Activated T-cell treated with anti-CD3 and anti-CD28 coated beads, Interleukin-2, amount 50 U/mL, for 72 hours (primary cell): ENCODE results near the gene HMCN2. TPM values are rescaled to one million over a fixed set of nuclear protein-coding genes. Genes with fewer than 3 reads are reported as not detected.

Source experiments
- ATAC-seq, 2 donors: fragments of 150-1000 bp; cut with Tn5 transposase; replicated peaks in 1 of 2; 2 replicates each; pipeline ENCODE4 v1.10.0; 2021; ENCODE audit warnings: moderate library complexity in 2 of 2, mild to moderate bottlenecking in 1 of 2
- DNase-seq, 2 donors: peaks; one replicate each; pipeline ENCODE4 v3.0.0; 2021 to 2022; ENCODE audit warnings: mixed read lengths in 1 of 2
- H3K27ac Mint-ChIP-seq: one replicate; pipeline ENCODE4 v1.8.0; 2022; ENCODE audit warnings: mild to moderate bottlenecking, moderate library complexity, mixed read lengths
- H3K27me3 Mint-ChIP-seq: one replicate; pipeline ENCODE4 v1.8.0; 2022; ENCODE audit warnings: low read depth, mixed read lengths
- H3K36me3 Mint-ChIP-seq, 2 donors: one replicate each; pipeline ENCODE4 v1.8.0; 2022; ENCODE audit warnings: mixed read lengths in 2 of 2, mild to moderate bottlenecking in 1 of 2; ENCODE audit not compliant: insufficient read depth in 2 of 2
- H3K4me1 Mint-ChIP-seq: one replicate; pipeline ENCODE4 v1.8.0; 2022; ENCODE audit warnings: low read depth, mixed read lengths
- H3K4me3 Mint-ChIP-seq, 2 donors: one replicate each; pipeline ENCODE4 v1.8.0; 2022; ENCODE audit warnings: mild to moderate bottlenecking in 2 of 2, mixed read lengths in 2 of 2, moderate library complexity in 2 of 2
- H3K9me3 Mint-ChIP-seq, 2 donors: one replicate each; pipeline ENCODE4 v1.8.0; 2022; ENCODE audit warnings: mixed read lengths in 2 of 2
- total RNA-seq, 2 donors: library from RNA; stranded (reverse); gene quantifications; one replicate each; pipeline ENCODE4 v1.2.3, GENCODE V29; 2022

Gene HMCN2
- total RNA-seq, 2 donors from 2014 or later = 0.12 to 0.17 TPM

DNA sequence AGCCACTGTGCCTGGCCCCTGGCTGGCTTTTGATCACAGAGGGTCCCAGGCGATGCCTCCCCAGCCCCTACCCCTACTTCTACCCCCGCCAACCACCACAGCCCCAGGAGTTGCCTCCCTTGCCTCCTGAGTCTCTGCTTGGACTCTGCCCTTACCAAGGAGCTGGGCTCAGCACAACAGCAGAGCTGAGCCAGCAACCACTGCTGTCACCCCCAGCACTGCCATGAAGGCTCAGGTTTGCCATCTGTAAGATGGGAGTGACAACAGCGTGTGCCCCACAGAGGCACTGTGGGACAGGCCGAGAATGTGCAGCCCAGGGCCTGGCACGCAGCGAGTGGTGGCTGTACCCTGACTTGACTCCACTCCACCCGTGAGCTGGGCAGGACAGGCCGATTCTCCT, 116.1 kb downstream of the HMCN2 start:
- Mint-ChIP-seq H3K4me3 (no peak overlapping the region), H3K27ac (no peak overlapping the region), H3K4me1 (no peaks in the 10 kb centered on the region), H3K36me3 (no peaks in the 10 kb centered on the region), H3K9me3 (no peaks in the 10 kb centered on the region), H3K27me3 (no peaks in the 10 kb centered on the region)
- no peak for ATAC-seq
- DNase-seq = no peak

- Mint-ChIP-seq H3K4me1 (no peaks in the 10 kb centered on the region), H3K4me3 (no peak overlapping the region), H3K27me3 (no peaks in the 10 kb centered on the region), H3K9me3 (no peaks in the 10 kb centered on the region), H3K36me3 (no peaks in the 10 kb centered on the region), H3K27ac (no peak overlapping the region)
- no peak for ATAC-seq
- no peak for DNase-seq
Observed at GRCh38 chr9:130382096-130382495, 116.5 kb downstream of the HMCN2 start.

GRCh38 chr9:130382636-130383349, 117.2 kb downstream of the HMCN2 start:
- H3K36me3 Mint-ChIP-seq = no peaks in the 10 kb centered on the region
- no peak for DNase-seq
- H3K4me3 Mint-ChIP-seq = no peak overlapping the region
- H3K4me1 Mint-ChIP-seq = no peaks in the 10 kb centered on the region
- ATAC-seq = no peak
- H3K9me3 Mint-ChIP-seq = no peaks in the 10 kb centered on the region
- no peaks in the 10 kb centered on the region for H3K27me3 Mint-ChIP-seq
- H3K27ac Mint-ChIP-seq = no peak overlapping the region

DNA sequence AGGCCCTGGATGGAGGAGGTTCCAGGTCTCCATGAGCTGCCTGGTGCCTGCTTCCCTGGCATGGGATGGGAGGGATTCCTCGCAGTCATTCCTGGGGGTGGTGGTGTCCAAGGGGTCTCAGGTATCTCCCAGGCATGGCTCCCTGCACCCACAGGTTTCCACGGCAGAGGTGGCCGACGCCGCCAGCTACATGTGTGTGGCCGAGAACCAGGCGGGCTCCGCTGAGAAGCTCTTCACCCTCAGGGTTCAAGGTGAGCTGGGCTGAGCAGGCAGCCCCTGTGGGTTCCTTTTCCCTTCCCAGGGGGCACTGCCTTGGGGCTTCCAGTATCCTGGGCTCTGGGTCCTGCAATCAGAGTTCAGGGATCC, 117.8 kb downstream of the HMCN2 start:
- H3K4me1 Mint-ChIP-seq = no peaks in the 10 kb centered on the region
- ATAC-seq = no peak
- H3K4me3 Mint-ChIP-seq = no peak overlapping the region
- H3K27me3 Mint-ChIP-seq = no peaks in the 10 kb centered on the region
- H3K9me3 Mint-ChIP-seq = no peaks in the 10 kb centered on the region
- no peak for DNase-seq
- H3K27ac Mint-ChIP-seq = no peak overlapping the region
- H3K36me3 Mint-ChIP-seq = no peaks in the 10 kb centered on the region

DNA sequence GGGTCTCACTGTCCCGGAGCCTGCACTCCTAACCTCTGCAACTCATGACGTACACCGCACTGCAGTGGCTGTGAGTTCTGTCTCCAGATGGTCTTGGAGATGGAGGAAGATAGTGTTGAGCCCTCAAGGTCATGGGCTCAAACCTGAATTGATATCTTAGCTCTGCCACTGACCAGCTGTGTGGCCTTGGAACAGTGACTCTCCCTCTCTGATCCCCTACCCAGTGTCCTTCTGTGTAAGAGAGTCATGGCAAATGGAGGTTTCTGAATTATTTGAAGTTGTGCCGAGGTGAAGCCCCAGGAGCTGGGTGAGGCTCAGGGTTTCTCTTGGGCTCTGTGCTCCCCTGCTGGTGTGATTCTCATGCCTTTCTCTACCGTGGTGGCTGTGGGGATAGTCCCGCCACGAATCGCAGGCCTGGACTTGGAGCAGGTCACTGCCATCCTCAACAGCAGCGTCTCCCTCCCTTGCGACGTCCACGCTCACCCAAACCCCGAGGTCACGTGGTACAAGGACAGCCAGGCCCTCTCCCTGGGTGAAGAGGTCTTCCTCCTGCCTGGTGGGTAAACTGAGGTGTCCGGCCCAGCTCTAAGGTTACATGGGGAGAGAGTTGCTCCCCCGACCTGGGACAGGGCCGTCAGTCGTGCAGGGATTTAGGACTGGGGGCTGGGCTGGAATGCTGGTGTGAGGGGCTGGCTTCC, 118.6 kb downstream of the HMCN2 start:
- DNase-seq = no peak
- Mint-ChIP-seq H3K4me1 (no peaks in the 10 kb centered on the region), H3K4me3 (no peak overlapping the region), H3K36me3 (no peaks in the 10 kb centered on the region), H3K9me3 (no peaks in the 10 kb centered on the region), H3K27ac (no peak overlapping the region), H3K27me3 (no peaks in the 10 kb centered on the region)
- ATAC-seq = no peak

DNA sequence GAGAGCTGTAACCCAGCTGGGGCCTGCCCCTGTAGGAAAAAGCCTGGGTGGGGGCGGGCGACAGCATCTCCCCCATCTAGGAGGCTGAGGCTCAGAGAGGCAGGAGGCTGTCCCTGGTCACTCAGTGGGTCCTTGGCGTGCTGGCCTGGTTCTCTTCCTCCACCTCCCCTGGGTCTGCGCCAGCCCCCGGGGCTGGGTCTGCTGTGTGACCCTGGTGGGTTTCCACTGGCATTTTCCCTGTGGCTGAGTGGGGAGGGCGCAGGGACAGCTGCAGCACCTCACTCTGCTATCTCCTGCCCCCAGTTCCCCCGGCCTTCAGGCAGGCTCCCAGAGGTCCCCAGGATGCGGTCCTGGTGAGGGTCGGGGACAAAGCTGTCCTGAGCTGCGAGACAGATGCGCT, 119.7 kb downstream of the HMCN2 start:
- Mint-ChIP-seq H3K9me3 (no peaks in the 10 kb centered on the region), H3K27me3 (no peaks in the 10 kb centered on the region), H3K4me1 (no peaks in the 10 kb centered on the region), H3K4me3 (no peak overlapping the region), H3K27ac (no peak overlapping the region), H3K36me3 (no peaks in the 10 kb centered on the region)
- ATAC-seq (no peak), DNase-seq (no peak)

DNA sequence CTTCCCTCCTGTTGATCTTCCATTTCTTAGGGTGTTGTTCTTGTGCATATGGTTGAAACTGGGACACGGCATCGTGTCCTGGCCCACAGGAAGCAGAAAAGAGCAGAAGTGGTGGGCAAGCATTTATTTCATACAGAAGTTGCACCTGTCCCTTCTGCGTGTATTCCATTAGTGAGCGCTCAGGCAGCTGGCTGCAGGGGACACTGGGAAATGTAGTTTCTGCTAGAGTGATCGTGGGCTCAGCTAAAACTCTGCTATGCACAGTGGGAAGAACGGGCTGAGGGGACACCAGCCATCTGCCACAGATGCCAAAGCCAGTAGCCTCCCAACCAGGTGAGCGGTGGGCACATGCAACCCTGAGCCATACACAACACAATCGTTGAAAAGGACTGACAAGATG, 121.8 kb downstream of the HMCN2 start:
- H3K27me3 Mint-ChIP-seq = no peaks in the 10 kb centered on the region
- H3K36me3 Mint-ChIP-seq = no peaks in the 10 kb centered on the region
- DNase-seq (no peak), ATAC-seq (no peak)
- H3K9me3 Mint-ChIP-seq = no peaks in the 10 kb centered on the region
- H3K4me3 Mint-ChIP-seq = no peak overlapping the region
- H3K27ac Mint-ChIP-seq = no peak overlapping the region
- H3K4me1 Mint-ChIP-seq = no peaks in the 10 kb centered on the region

GRCh38 chr9:130387905-130388304, 122.3 kb downstream of the HMCN2 start:
- no peaks in the 10 kb centered on the region for H3K36me3 Mint-ChIP-seq
- ATAC-seq (no peak), DNase-seq (no peak)
- H3K4me1 Mint-ChIP-seq = no peaks in the 10 kb centered on the region
- no peaks in the 10 kb centered on the region for H3K9me3 Mint-ChIP-seq
- no peak overlapping the region for H3K4me3 Mint-ChIP-seq
- H3K27me3 Mint-ChIP-seq = no peaks in the 10 kb centered on the region
- no peak overlapping the region for H3K27ac Mint-ChIP-seq

GRCh38 chr9:130390390-130390789, 124.8 kb downstream of the HMCN2 start:
- Mint-ChIP-seq H3K4me3 (no peak overlapping the region), H3K9me3 (no peaks in the 10 kb centered on the region), H3K36me3 (no peaks in the 10 kb centered on the region), H3K4me1 (no peaks in the 10 kb centered on the region), H3K27ac (no peak overlapping the region), H3K27me3 (no peaks in the 10 kb centered on the region)
- no peak for ATAC-seq
- no peak for DNase-seq

GRCh38 chr9:130390986-130391385, 125.4 kb downstream of the HMCN2 start:
- Mint-ChIP-seq H3K27ac (no peak overlapping the region), H3K36me3 (no peaks in the 10 kb centered on the region), H3K9me3 (no peaks in the 10 kb centered on the region), H3K4me1 (no peaks in the 10 kb centered on the region), H3K4me3 (no peak overlapping the region), H3K27me3 (no peaks in the 10 kb centered on the region)
- DNase-seq (no peak), ATAC-seq (no peak)

DNA sequence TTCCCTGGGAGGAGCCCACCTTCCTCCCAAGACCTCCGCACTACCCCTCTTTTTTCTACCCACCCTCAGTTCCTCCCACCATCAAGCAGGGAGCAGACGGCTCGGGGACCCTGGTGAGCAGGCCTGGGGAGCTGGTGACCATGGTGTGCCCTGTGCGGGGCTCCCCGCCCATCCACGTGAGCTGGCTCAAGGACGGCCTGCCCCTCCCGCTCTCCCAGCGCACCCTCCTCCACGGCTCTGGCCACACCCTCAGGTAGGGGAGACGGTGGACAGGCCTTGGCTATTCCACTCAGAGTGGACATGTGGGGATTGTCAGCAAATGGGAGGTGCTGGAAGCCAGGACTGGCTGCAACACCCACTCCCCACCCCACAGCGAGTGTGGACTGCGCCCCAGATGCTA, 126.3 kb downstream of the HMCN2 start:
- no peaks in the 10 kb centered on the region for H3K9me3 Mint-ChIP-seq
- no peaks in the 10 kb centered on the region for H3K4me1 Mint-ChIP-seq
- DNase-seq (no peak), ATAC-seq (no peak)
- no peak overlapping the region for H3K27ac Mint-ChIP-seq
- no peaks in the 10 kb centered on the region for H3K36me3 Mint-ChIP-seq
- no peak overlapping the region for H3K4me3 Mint-ChIP-seq
- H3K27me3 Mint-ChIP-seq = no peaks in the 10 kb centered on the region

DNA sequence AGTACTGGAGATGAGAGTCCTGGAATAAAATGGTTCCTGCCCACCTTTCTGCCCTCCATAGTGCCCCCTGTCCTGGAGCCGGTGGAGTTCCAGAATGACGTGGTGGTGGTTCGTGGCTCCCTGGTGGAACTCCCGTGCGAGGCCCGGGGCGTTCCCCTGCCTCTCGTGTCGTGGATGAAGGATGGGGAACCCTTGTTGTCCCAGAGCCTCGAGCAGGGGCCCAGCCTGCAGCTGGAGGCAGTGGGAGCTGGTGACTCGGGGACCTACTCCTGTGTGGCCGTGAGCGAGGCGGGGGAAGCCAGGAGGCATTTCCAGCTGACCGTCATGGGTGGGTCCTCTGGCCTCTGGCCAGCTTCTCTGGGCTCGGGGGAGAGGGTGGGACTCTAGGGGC, 128.1 kb downstream of the HMCN2 start:
- no peaks in the 10 kb centered on the region for H3K36me3 Mint-ChIP-seq
- no peak overlapping the region for H3K4me3 Mint-ChIP-seq
- DNase-seq (no peak), ATAC-seq (no peak)
- no peaks in the 10 kb centered on the region for H3K9me3 Mint-ChIP-seq
- no peak overlapping the region for H3K27ac Mint-ChIP-seq
- H3K27me3 Mint-ChIP-seq = no peaks in the 10 kb centered on the region
- H3K4me1 Mint-ChIP-seq = no peaks in the 10 kb centered on the region

DNA sequence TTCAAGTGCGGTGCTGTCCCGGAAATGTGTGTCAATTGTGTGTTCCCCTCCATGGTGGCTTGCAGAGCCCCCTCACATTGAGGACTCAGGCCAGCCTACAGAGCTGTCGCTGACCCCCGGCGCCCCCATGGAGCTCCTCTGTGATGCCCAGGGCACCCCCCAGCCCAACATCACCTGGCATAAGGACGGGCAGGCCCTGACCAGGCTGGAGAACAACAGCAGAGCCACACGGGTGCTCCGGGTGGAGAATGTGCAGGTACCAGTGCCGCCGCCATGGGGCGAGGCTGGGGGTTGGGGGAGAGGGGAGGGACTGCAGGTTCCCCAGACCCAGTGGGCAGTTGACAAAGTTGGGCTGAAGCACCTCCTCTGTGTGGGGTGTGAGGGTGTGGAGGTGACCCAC, 128.8 kb downstream of the HMCN2 start:
- Mint-ChIP-seq H3K36me3 (no peaks in the 10 kb centered on the region), H3K27ac (no peak overlapping the region), H3K4me3 (no peak overlapping the region), H3K4me1 (no peaks in the 10 kb centered on the region), H3K27me3 (no peaks in the 10 kb centered on the region), H3K9me3 (no peaks in the 10 kb centered on the region)
- ATAC-seq (no peak), DNase-seq (no peak)
